ENCODE data around the gene ZNF554. TPM values are rescaled to one million over a fixed set of nuclear protein-coding genes. Genes with fewer than 3 reads are reported as not detected.

The ZNF554 gene
- total RNA-seq, 6 experiments from 2014 or later = 1.4 to 2.5 (median 1.9) TPM

GRCh38 chr19:2805261-2805900, 14.3 kb upstream of the ZNF554 start:
- TF ChIP-seq CTCF (IDR thresholded peaks at IDR 0.05) (no peak), POLR2A (IDR thresholded peaks at IDR 0.05) (no peak)
- H3K27me3 ChIP-seq = no peaks in the 10 kb centered on the region
- H3K9me3 ChIP-seq = no peaks in the 10 kb centered on the region
- H3K4me1 ChIP-seq = peaks cover 0 to 1% (median 0%) of the 10 kb centered on the region in 4 donors
- no peak for ATAC-seq
- no peak for DNase-seq
- peaks cover 0 to 27% (median 1%) of the 10 kb centered on the region in 4 donors for H3K36me3 ChIP-seq
- H3K4me3 ChIP-seq = no peak overlapping the region
- no peak overlapping the region for H3K27ac ChIP-seq
- intact Hi-C loops (cut with DNase I) = no loop called here
- no CpG with 5 or more reads among the region's 28 CpGs for WGBS (ENCODE audit: insufficient coverage, low coverage, low lambda C conversion rate, missing lambda C conversion rate)

GRCh38 chr19:2805991-2806649, 13.5 kb upstream of the ZNF554 start:
- ATAC-seq (no peak), DNase-seq (no peak)
- no peak for TF ChIP-seq POLR2A (IDR thresholded peaks at IDR 0.05)
- TF ChIP-seq CTCF (IDR thresholded peaks at IDR 0.05) = no peak
- Histone ChIP-seq H3K36me3 (peaks cover 0 to 19% (median 1%) of the 10 kb centered on the region in 4 donors), H3K4me3 (no peak overlapping the region), H3K4me1 (peaks cover 0 to 8% (median 3%) of the 10 kb centered on the region in 4 donors), H3K27ac (no peak overlapping the region), H3K9me3 (no peaks in the 10 kb centered on the region), H3K27me3 (no peaks in the 10 kb centered on the region)
- intact Hi-C loops (cut with DNase I) = no loop called here
- WGBS (ENCODE audit: insufficient coverage, low coverage, low lambda C conversion rate, missing lambda C conversion rate) = 40% methylated on average over 1 of the region's 23 CpGs

DNA sequence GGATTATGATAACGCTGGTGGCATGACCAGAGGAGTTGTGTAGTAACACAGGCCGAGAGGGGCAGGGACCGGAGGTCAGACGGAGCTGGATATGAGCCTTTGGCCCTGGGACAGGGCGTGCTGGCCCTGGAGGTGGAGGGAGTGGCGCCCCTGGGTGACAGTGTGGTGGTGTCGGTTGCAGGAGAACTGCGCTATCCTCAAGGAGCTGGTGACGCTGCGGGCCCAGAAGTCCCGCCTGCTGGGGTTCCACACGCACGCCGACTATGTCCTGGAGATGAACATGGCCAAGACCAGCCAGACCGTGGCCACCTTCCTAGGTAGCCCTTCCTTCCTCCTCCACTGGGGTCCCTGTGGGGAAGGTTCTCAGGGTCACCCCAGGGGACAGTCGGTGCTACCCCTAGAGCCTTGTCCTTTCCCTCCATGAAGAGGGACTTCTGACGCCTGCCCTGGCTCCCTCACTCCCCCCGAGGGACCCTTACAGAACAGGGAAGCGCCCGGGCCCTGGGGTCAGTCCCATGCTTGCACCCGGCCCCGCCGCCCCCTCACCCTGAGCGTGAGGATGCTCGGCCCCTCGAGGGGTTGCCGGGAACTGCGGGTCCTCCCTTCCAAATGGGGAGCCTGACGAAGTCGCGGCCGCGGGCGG, 12.8 kb upstream of the ZNF554 start:
- H3K36me3 ChIP-seq = peaks cover 0 to 18% (median 1%) of the 10 kb centered on the region in 4 donors
- no peak for DNase-seq

More for the DNA sequence above, 12.8 kb upstream of the ZNF554 start:
- 40% methylated on average over 1 of the region's 34 CpGs for WGBS (ENCODE audit: insufficient coverage, low coverage, low lambda C conversion rate, missing lambda C conversion rate)
- no peaks in the 10 kb centered on the region for H3K9me3 ChIP-seq
- H3K4me3 ChIP-seq = no peak overlapping the region
- no peak for ATAC-seq
- H3K27me3 ChIP-seq = no peaks in the 10 kb centered on the region
- peaks cover 0 to 8% (median 3%) of the 10 kb centered on the region in 4 donors for H3K4me1 ChIP-seq
- intact Hi-C loops (cut with DNase I) = no loop called here
- H3K27ac ChIP-seq = no peak overlapping the region
- TF ChIP-seq POLR2A (IDR thresholded peaks at IDR 0.05) (no peak), CTCF (IDR thresholded peaks at IDR 0.05) (no peak)
